Measurements from ENCODE around the gene OOSP4A.

DNA sequence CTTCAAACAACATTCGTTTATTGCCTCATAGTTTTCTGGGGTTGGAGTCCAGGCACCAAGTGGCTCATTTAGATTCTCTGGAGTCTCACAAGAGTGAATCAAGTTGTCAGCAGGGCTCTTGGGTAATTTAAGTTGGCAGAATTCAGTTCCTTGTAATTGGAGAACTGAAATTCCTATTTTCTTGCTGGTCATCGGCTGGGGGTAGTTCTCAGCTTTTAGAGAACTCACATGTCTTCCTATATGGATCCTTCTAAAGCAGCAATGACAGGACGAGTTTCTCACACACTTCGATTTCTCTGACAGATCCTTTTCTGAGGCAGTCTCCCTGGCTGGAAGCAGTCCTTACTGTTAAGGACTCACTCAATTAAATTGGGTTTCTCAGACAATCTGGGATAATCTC, 35.9 kb downstream of the OOSP4A start:
- TF ChIP-seq, protein P1, sequence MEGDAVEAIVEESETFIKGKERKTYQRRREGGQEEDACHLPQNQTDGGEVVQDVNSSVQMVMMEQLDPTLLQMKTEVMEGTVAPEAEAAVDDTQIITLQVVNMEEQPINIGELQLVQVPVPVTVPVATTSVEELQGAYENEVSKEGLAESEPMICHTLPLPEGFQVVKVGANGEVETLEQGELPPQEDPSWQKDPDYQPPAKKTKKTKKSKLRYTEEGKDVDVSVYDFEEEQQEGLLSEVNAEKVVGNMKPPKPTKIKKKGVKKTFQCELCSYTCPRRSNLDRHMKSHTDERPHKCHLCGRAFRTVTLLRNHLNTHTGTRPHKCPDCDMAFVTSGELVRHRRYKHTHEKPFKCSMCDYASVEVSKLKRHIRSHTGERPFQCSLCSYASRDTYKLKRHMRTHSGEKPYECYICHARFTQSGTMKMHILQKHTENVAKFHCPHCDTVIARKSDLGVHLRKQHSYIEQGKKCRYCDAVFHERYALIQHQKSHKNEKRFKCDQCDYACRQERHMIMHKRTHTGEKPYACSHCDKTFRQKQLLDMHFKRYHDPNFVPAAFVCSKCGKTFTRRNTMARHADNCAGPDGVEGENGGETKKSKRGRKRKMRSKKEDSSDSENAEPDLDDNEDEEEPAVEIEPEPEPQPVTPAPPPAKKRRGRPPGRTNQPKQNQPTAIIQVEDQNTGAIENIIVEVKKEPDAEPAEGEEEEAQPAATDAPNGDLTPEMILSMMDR (IDR thresholded peaks at IDR 0.05), result no peak
- TF ChIP-seq POLR2A (IDR thresholded peaks at IDR 0.05), result no peak
- no peak for TF ChIP-seq EP300 (IDR thresholded peaks at IDR 0.05)

All from tibial nerve (tissue), 4 donors.